Activated T-cell treated with anti-CD3 and anti-CD28 coated beads, Interleukin-2, amount 50 U/mL, for 72 hours (primary cell): ENCODE measurements around the gene CYB5R3. TPM values are rescaled to one million over a fixed set of nuclear protein-coding genes. Genes with fewer than 3 reads are reported as not detected.

Experiments
- total RNA-seq, 2 donors: library from RNA; stranded (reverse); gene quantifications; one replicate each; pipeline ENCODE4 v1.2.3, GENCODE V29; 2022

Gene CYB5R3
- total RNA-seq, 2 donors from 2014 or later: 60.7 to 67.1 TPM

Other genes with a start within 250 kb of the CYB5R3 start
- under 1 TPM; 0.19 to 0.31 TPM for gene NFAM1, start 217.0 kb downstream of the CYB5R3 start, total RNA-seq
- gene RRP7A, start 129.6 kb downstream of the CYB5R3 start, total RNA-seq: 10 to 100 TPM; 32.5 to 35.9 TPM
- 1 to 10 TPM; 1.2 to 1.6 TPM for gene SERHL2, start 95.4 kb downstream of the CYB5R3 start, total RNA-seq
- gene POLDIP3, start 34.5 kb downstream of the CYB5R3 start, total RNA-seq: 100 to 1,000 TPM in 1 of 2 donors, 10 to 100 TPM in 1; 84.0 to 108 TPM
- gene ATP5MGL, start 8.8 kb downstream of the CYB5R3 start, total RNA-seq: 1 to 10 TPM in 1 of 2 donors, under 1 TPM in 1; 0.31 to 1.2 TPM
- gene A4GALT, start 71.5 kb upstream of the CYB5R3 start, total RNA-seq: under 1 TPM in 1 of 2 donors, not detected in 1; 0.46 TPM
- gene ARFGAP3, start 207.9 kb upstream of the CYB5R3 start, total RNA-seq: 10 to 100 TPM; 38.0 to 46.3 TPM